IMR-90 (cell line): ENCODE results near the gene ANK3. TPM values are rescaled to one million over a fixed set of nuclear protein-coding genes. Genes with fewer than 3 reads are reported as not detected.

Source experiments
- ATAC-seq: fragments of 200-7000 bp; cut with Tn5 transposase; 2 replicates; pipeline ENCODE4 v1.9.1; 2020; ENCODE audit warnings: low read depth, mild to moderate bottlenecking, moderate library complexity
- BruUV-seq: library from RNA; stranded (reverse); fragments of 400-500 nt; replicated peaks from 2 replicates; lab custom pipeline; 2021; lab: Mats Ljungman, UMichigan
- CTCF ChIA-PET: fragments of 300-600 bp; formaldehyde crosslinking; extraction: SDS; loops from one replicate; lab custom pipeline; 2021; ENCODE audit warnings: antibody characterized with exemption; lab: Yijun Ruan, JAX
- POLR2A ChIA-PET: fragments of 300-600 bp; sonication (Branson Sonifier 250); formaldehyde crosslinking; loops from one replicate; lab custom pipeline; 2022; ENCODE audit warnings: antibody characterized with exemption; ENCODE audit not compliant: unreplicated experiment; lab: Charles Lee
- DNase-seq: peaks from one replicate; pipeline ENCODE4 v3.0.0; 2013
- H2AFZ ChIP-seq: replicated peaks from 2 replicates; pipeline ENCODE3; 2013; ENCODE audit warnings: low read length, mild to moderate bottlenecking; ENCODE audit not compliant: poor library complexity
- H2AK5ac ChIP-seq: 2 replicates; pipeline ENCODE4 v1.6.1; 2013; ENCODE audit warnings: low read depth, low read length, inconsistent platforms
- H2AK9ac ChIP-seq: replicated peaks from 2 replicates; pipeline ENCODE3; 2013; ENCODE audit warnings: mild to moderate bottlenecking, low read depth, low read length, moderate library complexity; ENCODE audit not compliant: poor library complexity
- H2BK120ac ChIP-seq: 2 replicates; pipeline ENCODE4 v1.6.1; 2013; ENCODE audit warnings: low read depth, low read length, inconsistent platforms
- H2BK15ac ChIP-seq: 3 replicates; pipeline ENCODE4 v1.6.1; 2013; ENCODE audit warnings: low read depth, low read length, inconsistent platforms
- H2BK20ac ChIP-seq: 2 replicates; pipeline ENCODE4 v1.6.1; 2013; ENCODE audit warnings: low read depth, mild to moderate bottlenecking, inconsistent platforms, low read length, moderate library complexity
- H2BK5ac ChIP-seq: 2 replicates; pipeline ENCODE4 v1.6.1; 2013; ENCODE audit warnings: mild to moderate bottlenecking, low read depth, low read length, inconsistent platforms; ENCODE audit not compliant: poor library complexity, severe bottlenecking
- H3K14ac ChIP-seq: replicated peaks from 2 replicates; pipeline ENCODE4 v1.6.1; 2013; ENCODE audit warnings: low read depth, low read length, inconsistent platforms
- H3K18ac ChIP-seq: 2 replicates; pipeline ENCODE4 v1.6.1; 2013; ENCODE audit warnings: low read depth, low read length, control low read depth
- H3K23ac ChIP-seq: 2 replicates; pipeline ENCODE4 v1.6.1; 2013; ENCODE audit warnings: low read depth, low read length, inconsistent platforms
- H3K27ac ChIP-seq: 2 replicates; pipeline ENCODE4 v1.5.1; 2013; ENCODE audit warnings: mild to moderate bottlenecking, control low read depth, low read length; ENCODE audit not compliant: insufficient read depth
- H3K27me3 ChIP-seq: 2 replicates; pipeline ENCODE4 v1.6.1; 2013; ENCODE audit warnings: low read length; ENCODE audit not compliant: control insufficient read depth, insufficient read depth
- H3K36me3 ChIP-seq: 2 replicates; pipeline ENCODE4 v1.6.1; 2013; ENCODE audit warnings: low read length, mixed read lengths; ENCODE audit not compliant: control insufficient read depth, insufficient read depth
- H3K4ac ChIP-seq: 2 replicates; pipeline ENCODE4 v1.6.1; 2013; ENCODE audit warnings: low read depth, low read length, inconsistent platforms
- H3K4me1 ChIP-seq: 2 replicates; pipeline ENCODE4 v1.6.1; 2013; ENCODE audit warnings: low read length, mixed read lengths; ENCODE audit not compliant: control insufficient read depth, insufficient read depth
- H3K4me2 ChIP-seq: 2 replicates; pipeline ENCODE4 v1.6.1; 2013; ENCODE audit warnings: low read depth, mild to moderate bottlenecking, control low read depth, low read length, moderate library complexity
- H3K4me3 ChIP-seq: 2 replicates; pipeline ENCODE4 v1.5.1; 2013; ENCODE audit warnings: low read depth, mild to moderate bottlenecking, control low read depth, low read length, moderate library complexity; ENCODE audit not compliant: insufficient read depth
- H3K56ac ChIP-seq: 2 replicates; pipeline ENCODE4 v1.6.1; 2013; ENCODE audit warnings: low read length, inconsistent platforms; ENCODE audit not compliant: insufficient read depth; ENCODE audit errors: extremely low read depth
- H3K79me1 ChIP-seq, 2 experiments: 2 replicates each; pipeline ENCODE4 v1.6.1; 2013; ENCODE audit warnings: low read length in 2 of 2, inconsistent platforms in 1 of 2, low read depth in 1 of 2
- H3K9ac ChIP-seq: 2 replicates; pipeline ENCODE4 v1.6.1; 2013; ENCODE audit warnings: low read depth, low read length, control low read depth
- H3K9me1 ChIP-seq: 2 replicates; pipeline ENCODE4 v1.6.1; 2013; ENCODE audit warnings: low read length, inconsistent platforms; ENCODE audit not compliant: insufficient read depth
- H3K9me3 ChIP-seq: 2 replicates; pipeline ENCODE4 v1.6.1; 2013; ENCODE audit warnings: low read length; ENCODE audit not compliant: control insufficient read depth, insufficient read depth
- H4K20me1 ChIP-seq: 2 replicates; pipeline ENCODE4 v1.6.1; 2013; ENCODE audit warnings: low read length, inconsistent platforms; ENCODE audit not compliant: insufficient read depth
- H4K5ac ChIP-seq: 2 replicates; pipeline ENCODE4 v1.6.1; 2013; ENCODE audit warnings: mild to moderate bottlenecking, low read depth, low read length, control low read depth
- H4K8ac ChIP-seq, 2 experiments: 2 replicates each; pipeline ENCODE4 v1.6.1; 2013; ENCODE audit warnings: low read depth in 2 of 2, low read length in 2 of 2, control low read depth in 1 of 2, inconsistent platforms in 1 of 2
- H4K91ac ChIP-seq: 2 replicates; pipeline ENCODE4 v1.6.1; 2013; ENCODE audit warnings: low read depth, low read length, inconsistent platforms; ENCODE audit not compliant: insufficient read depth
- BHLHE40 ChIP-seq: fragments of 150-350 bp; IDR thresholded peaks from 2 replicates; pipeline ENCODE4 v1.6.1; 2016; ENCODE audit warnings: mild to moderate bottlenecking, low read depth, low read length
- CEBPB ChIP-seq: IDR thresholded peaks from 2 replicates; pipeline ENCODE4 v1.6.1; 2012; ENCODE audit warnings: low read depth, low read length, improper control_type of control experiment
- CHD1 ChIP-seq: IDR thresholded peaks from 2 replicates; pipeline ENCODE4 v1.6.1; 2012; ENCODE audit warnings: low read depth, low read length, improper control_type of control experiment
- MAFK ChIP-seq: IDR thresholded peaks from 2 replicates; pipeline ENCODE4 v1.6.1; 2012; ENCODE audit warnings: low read depth, low read length, improper control_type of control experiment
- MAZ ChIP-seq: IDR thresholded peaks from 2 replicates; pipeline ENCODE4 v1.6.1; 2012; ENCODE audit warnings: low read depth, mild to moderate bottlenecking, low read length, improper control_type of control experiment, moderate library complexity, borderline replicate concordance
- MXI1 ChIP-seq: IDR thresholded peaks from 2 replicates; pipeline ENCODE4 v1.6.1; 2012; ENCODE audit warnings: low read depth, mild to moderate bottlenecking, low read length, moderate library complexity, borderline replicate concordance
- POLR2A ChIP-seq: IDR thresholded peaks from 2 replicates; pipeline ENCODE4 v1.6.1; 2012; ENCODE audit warnings: mild to moderate bottlenecking, low read depth, low read length
- RCOR1 ChIP-seq: IDR thresholded peaks from 2 replicates; pipeline ENCODE4 v1.6.1; 2012; ENCODE audit warnings: mild to moderate bottlenecking, low read length, improper control_type of control experiment; ENCODE audit not compliant: insufficient replicate concordance
- RFX5 ChIP-seq: IDR thresholded peaks from 2 replicates; pipeline ENCODE4 v1.8.0; 2012; ENCODE audit warnings: low read depth, mild to moderate bottlenecking, low read length, moderate library complexity
- SMC3 ChIP-seq: fragments of 150-350 bp; IDR thresholded peaks from 2 replicates; pipeline ENCODE4 v1.6.1; 2016; ENCODE audit warnings: low read depth, mild to moderate bottlenecking, antibody characterized with exemption, low read length, moderate library complexity
- WGBS, 2 experiments: methylation state at CpG; one replicate each; pipeline versions ENCODE4 v1.1.5 to v1.1.7; 2013; ENCODE audit warnings: missing lambda C conversion rate in 2 of 2; ENCODE audit not compliant: insufficient read length in 1 of 2; ENCODE audit errors: extremely low coverage in 2 of 2; 5-methylcytosine and 5-hydroxymethylcytosine counted together
- dilution Hi-C: fragments of 300-500 bp; cut with HindIII; formaldehyde crosslinking; loops from one replicate; pipeline ENCODE4 v1.14.3; 2018; ENCODE audit warnings: low sequenced_read_pairs; ENCODE audit not compliant: unreplicated experiment
- in situ Hi-C: fragments of 300-500 bp; cut with MboI; formaldehyde crosslinking; loops from 3 replicates; pipeline ENCODE4 v1.14.3; 2019; ENCODE audit warnings: low sequenced_read_pairs, inconsistent platforms, mixed read lengths
- intact Hi-C: fragments of 100-400 bp; cut with micrococcal nuclease; formaldehyde crosslinking; loops from 2 replicates; pipeline ENCODE4 v1.10.0; 2022
- polyA plus RNA-seq, 3 experiments: library from polyadenylated mRNA; depleted of rRNA; stranded (reverse); fragments of >200 nt; gene quantifications; 2 replicates each; pipeline ENCODE4 v1.2.3, GENCODE V29; 2012; ENCODE audit warnings: low replicate concordance in 1 of 3
- total RNA-seq: library from RNA; depleted of rRNA; stranded (reverse); fragments of >200 nt; gene quantifications from 2 replicates; pipeline ENCODE4 v1.2.3, GENCODE V29; 2012
- TF ChIP-seq, protein P1 (sequence below): fragments of 150-350 bp; IDR thresholded peaks from 2 replicates; pipeline ENCODE4 v1.6.1; 2017; ENCODE audit warnings: mild to moderate bottlenecking, antibody characterized with exemption, low read length, low read depth
- TF ChIP-seq, protein P2 (sequence below): conservative IDR thresholded peaks from 2 replicates; pipeline ENCODE4 v1.5.1; 2012; ENCODE audit warnings: mild to moderate bottlenecking, low read depth, low read length, improper control_type of control experiment

ANK3 gene
- total and polyA plus RNA-seq, 2 of the 4 experiments (the other 2 are of a cell fraction): 0.63 to 1.8 TPM

DNA sequence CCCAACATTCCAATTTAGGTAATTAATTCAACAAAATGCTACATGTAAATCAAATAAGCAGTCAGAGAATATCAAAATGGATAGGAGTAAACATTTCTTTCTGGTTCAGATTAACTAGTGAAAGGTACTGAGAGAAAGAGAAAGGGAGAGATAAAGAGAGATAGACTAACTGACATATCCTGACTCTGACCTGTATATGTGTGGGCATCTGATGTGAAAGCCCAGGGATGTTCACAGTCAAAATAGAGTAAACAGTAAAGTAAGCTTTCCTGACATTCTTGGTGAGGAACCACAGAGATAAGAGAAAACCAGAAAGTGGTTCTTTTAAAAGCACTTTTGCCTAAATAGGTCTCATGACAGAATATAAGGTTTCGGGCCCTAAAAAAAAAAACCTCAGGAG is 37.5 kb upstream of the ANK3 start:
- H4K5ac ChIP-seq: peak overlapping the region; percentile 60; the same call in 1 of the 2 replicates
- WGBS, 2 experiments: no CpG with 5 or more reads among the region's 1 CpG
- H3K27me3 ChIP-seq: no peaks in the 10 kb centered on the region
- POLR2A ChIA-PET: no interaction called here
- TF ChIP-seq POLR2A (no peak), RCOR1 (no peak), SMC3 (no peak), MAZ (no peak), RFX5 (no peak), MXI1 (no peak), BHLHE40 (no peak), MAFK (no peak), CHD1 (no peak), CEBPB (no peak)
- TF ChIP-seq, protein P1, sequence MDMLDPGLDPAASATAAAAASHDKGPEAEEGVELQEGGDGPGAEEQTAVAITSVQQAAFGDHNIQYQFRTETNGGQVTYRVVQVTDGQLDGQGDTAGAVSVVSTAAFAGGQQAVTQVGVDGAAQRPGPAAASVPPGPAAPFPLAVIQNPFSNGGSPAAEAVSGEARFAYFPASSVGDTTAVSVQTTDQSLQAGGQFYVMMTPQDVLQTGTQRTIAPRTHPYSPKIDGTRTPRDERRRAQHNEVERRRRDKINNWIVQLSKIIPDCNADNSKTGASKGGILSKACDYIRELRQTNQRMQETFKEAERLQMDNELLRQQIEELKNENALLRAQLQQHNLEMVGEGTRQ: no peak
- TF ChIP-seq, protein P2, sequence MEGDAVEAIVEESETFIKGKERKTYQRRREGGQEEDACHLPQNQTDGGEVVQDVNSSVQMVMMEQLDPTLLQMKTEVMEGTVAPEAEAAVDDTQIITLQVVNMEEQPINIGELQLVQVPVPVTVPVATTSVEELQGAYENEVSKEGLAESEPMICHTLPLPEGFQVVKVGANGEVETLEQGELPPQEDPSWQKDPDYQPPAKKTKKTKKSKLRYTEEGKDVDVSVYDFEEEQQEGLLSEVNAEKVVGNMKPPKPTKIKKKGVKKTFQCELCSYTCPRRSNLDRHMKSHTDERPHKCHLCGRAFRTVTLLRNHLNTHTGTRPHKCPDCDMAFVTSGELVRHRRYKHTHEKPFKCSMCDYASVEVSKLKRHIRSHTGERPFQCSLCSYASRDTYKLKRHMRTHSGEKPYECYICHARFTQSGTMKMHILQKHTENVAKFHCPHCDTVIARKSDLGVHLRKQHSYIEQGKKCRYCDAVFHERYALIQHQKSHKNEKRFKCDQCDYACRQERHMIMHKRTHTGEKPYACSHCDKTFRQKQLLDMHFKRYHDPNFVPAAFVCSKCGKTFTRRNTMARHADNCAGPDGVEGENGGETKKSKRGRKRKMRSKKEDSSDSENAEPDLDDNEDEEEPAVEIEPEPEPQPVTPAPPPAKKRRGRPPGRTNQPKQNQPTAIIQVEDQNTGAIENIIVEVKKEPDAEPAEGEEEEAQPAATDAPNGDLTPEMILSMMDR: no peak
- H2AK9ac ChIP-seq: no peak overlapping the region
- no peaks in the 10 kb centered on the region for H3K9me3 ChIP-seq
- no TSS peak for BruUV-seq
- in situ Hi-C loops (loop anchor here (25.0 kb wide), 1 partner anchor 790 kb away; no protein-coding TSS in a partner anchor), intact Hi-C loops (loop anchor here (5.0 kb wide), 2 partner anchors 45 to 145 kb away; no protein-coding TSS in a partner anchor), dilution Hi-C loops (no loop called here)
- no peaks in the 10 kb centered on the region for H3K36me3 ChIP-seq
- H2BK120ac ChIP-seq: peak overlapping the region; percentile 76; the same call in 1 of the 2 replicates
- H3K4ac ChIP-seq: peak overlapping the region; percentile 54
- peak overlapping the region; percentile 53; the same call in 1 of the 2 replicates for H2AK5ac ChIP-seq
- H3K4me3 ChIP-seq: no peak overlapping the region
- no peak overlapping the region for H3K4me2 ChIP-seq
- peak overlapping the region; percentile 7; the same call in 1 of the 3 replicates for H2BK15ac ChIP-seq
- no peak overlapping the region for H3K9ac ChIP-seq
- ATAC-seq (no peak), DNase-seq (no peak)
- peak overlapping the region; percentile 68; the same call in 1 of the 2 replicates for H2BK20ac ChIP-seq
- peaks cover 9% of the 10 kb centered on the region for H3K9me1 ChIP-seq
- peaks cover 16% of the 10 kb centered on the region for H3K4me1 ChIP-seq
- no peak overlapping the region for H3K27ac ChIP-seq
- CTCF ChIA-PET: interaction anchor here (2.3 kb wide), 1 partner anchor 218 kb away, joined by 7 read pairs; no protein-coding TSS in a partner anchor
- H3K79me1 ChIP-seq: no peaks in the 10 kb centered on the region
- peak overlapping the region in 1 of 2 experiments; percentile 14; a peak in 1 of 4 replicates for H4K8ac ChIP-seq
- no peak overlapping the region for H2AFZ ChIP-seq
- H3K14ac ChIP-seq: no peak overlapping the region
- peak overlapping the region; percentile 61; the same call in 1 of the 2 replicates for H3K18ac ChIP-seq
- peak overlapping the region; percentile 82; the same call in 1 of the 2 replicates for H4K91ac ChIP-seq
- H4K20me1 ChIP-seq: no peaks in the 10 kb centered on the region
- H2BK5ac ChIP-seq: peak overlapping the region; percentile 79
- H3K23ac ChIP-seq: no peak overlapping the region
- no peak overlapping the region for H3K56ac ChIP-seq
